Body of pancreas (tissue), 4 donors: ENCODE results near the gene FES.

Source experiments
- CTCF ChIP-seq, 7 experiments: fragments of 450-650 bp in 4 of 7; fragments of 200-600 bp in 3 of 7; sonication (generic) in 3 of 7; IDR thresholded peaks; one replicate each; pipeline ENCODE4 v1.5.1; 2016 to 2019; ENCODE audit warnings: antibody characterized with exemption in 7 of 7
- POLR2A ChIP-seq, 3 donors: fragments of 450-650 bp; IDR thresholded peaks; one replicate each; pipeline ENCODE4 v1.6.1; 2016; ENCODE audit warnings: antibody characterized with exemption in 3 of 3, mild to moderate bottlenecking in 2 of 3

- TF ChIP-seq CTCF (IDR thresholded peaks at IDR 0.05): no peak
- no peak for TF ChIP-seq POLR2A (IDR thresholded peaks at IDR 0.05)
Observed at GRCh38 chr15:90887037-90887481, 2.8 kb downstream of the FES start.
